NCI-H526 treated with DMSO at 0.1 percent for 48 hours (cell line): ENCODE data around the gene PVR.
"Not testable (repeated sequence)": the region's sequence is repeated elsewhere in the genome, so short reads cannot be mapped to it uniquely, and the experiment has no call there.

Experiments used
- DNase-seq: peaks from one replicate; lab custom pipeline; 2025; lab: John Stamatoyannopoulos, UW

PVR gene, protein sequence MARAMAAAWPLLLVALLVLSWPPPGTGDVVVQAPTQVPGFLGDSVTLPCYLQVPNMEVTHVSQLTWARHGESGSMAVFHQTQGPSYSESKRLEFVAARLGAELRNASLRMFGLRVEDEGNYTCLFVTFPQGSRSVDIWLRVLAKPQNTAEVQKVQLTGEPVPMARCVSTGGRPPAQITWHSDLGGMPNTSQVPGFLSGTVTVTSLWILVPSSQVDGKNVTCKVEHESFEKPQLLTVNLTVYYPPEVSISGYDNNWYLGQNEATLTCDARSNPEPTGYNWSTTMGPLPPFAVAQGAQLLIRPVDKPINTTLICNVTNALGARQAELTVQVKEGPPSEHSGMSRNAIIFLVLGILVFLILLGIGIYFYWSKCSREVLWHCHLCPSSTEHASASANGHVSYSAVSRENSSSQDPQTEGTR

DNA sequence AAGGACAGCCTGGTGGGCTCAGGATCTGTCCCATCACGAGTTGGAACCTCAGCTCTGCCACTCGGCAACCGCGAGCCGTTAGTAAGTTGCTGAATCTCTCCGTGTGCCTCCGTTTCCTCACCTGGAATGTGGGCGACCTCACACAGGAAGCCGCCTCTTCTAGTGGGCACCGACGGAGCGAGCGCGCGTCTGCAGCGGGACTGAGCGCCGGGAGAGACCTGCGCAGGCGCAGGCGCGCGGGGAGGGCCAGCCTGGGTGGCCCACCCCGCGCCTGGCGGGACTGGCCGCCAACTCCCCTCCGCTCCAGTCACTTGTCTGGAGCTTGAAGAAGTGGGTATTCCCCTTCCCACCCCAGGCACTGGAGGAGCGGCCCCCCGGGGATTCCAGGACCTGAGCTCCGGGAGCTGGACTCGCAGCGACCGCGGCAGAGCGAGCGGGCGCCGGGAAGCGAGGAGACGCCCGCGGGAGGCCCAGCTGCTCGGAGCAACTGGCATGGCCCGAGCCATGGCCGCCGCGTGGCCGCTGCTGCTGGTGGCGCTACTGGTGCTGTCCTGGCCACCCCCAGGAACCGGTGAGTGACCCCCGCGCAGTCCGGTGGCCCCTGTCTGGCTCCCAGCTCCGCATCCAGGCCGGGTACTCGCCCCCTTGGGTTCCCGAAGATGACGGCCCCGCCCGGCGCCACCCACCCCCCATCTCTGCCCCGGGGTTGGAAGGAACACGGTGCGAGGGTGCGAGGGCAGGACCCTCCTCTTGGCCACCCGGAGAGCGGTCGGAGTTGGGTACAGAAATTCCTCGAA is at the start of gene PVR:
Gene PVR (plus strand): TSS at position 306 of the 797 bp plus-strand sequence. CDS start 187 bp downstream, at position 493.
- DNase-seq = peak; percentile 54

DNA sequence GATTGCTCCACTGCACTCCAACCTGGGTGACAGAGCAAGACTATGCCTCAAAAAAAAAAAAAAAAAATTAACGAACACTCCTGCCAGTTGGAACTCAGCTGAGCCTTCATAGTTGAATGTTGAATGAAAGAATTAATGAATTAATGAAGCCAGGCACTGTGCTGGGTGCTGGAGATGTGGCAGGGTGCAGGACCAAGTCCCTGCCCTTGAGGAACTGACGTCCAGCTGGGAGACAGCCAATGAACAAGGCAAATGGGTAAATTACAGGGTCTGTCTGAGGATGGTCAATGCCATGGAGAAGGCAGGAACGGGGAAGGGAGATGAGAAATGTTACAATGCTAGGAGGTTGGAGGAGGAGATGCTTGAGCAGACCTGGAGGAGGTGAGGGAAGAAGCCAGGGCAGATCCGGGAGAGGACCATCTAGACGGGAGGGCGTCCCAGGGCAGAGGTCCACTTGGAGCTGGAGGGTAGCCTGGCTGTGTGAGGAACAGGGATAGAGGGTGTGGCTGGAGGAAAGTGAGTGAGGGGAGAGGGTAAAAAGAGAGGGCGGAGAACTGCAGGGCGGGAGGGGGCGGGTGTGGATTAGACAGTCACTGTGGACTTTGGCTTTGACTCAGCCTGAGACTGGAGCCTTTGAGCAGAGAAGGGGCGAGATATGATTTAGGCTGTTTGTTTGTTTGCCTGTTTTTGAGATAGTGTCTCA is 47.1 kb upstream of the PVR start:
- no peak for DNase-seq

DNA sequence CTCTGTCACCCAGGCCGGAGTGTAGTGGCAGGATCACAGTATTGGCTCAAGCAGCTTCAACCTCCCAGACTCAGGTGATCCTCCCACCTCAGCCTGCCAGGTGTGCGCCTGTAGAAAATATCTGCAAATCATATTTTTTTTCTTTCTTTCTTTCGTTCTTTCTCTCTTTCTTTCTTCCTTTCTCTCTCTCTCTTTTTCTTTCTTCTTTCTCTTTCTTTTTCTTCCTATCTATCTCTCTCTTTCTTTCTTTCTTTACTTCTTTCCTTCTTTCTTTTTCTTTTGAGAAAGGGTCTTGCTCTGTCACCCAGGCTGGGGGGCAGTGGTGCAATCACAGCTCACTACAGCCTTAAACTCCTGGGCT is 46.6 kb upstream of the PVR start:
- DNase-seq = no peak

DNA sequence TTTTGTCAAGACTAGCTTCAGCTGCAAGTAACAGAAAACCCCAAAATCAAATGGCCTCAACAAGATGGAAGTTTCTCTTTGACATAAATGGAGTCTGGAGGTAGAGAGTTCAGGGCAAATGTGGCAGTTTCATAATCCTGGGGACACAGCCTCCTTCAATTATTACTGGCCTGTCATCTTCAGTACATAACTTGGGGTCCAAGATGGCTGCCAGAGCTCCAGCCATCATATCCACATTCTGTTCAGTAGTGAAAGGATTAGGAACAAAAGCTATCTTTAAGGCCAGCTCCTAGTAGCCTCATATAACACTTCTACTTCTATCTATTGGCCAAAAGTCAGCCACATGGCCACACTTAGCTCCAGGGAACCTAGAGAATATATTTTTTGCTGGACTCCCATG is 45.4 kb upstream of the PVR start:
- DNase-seq = no peak

DNA sequence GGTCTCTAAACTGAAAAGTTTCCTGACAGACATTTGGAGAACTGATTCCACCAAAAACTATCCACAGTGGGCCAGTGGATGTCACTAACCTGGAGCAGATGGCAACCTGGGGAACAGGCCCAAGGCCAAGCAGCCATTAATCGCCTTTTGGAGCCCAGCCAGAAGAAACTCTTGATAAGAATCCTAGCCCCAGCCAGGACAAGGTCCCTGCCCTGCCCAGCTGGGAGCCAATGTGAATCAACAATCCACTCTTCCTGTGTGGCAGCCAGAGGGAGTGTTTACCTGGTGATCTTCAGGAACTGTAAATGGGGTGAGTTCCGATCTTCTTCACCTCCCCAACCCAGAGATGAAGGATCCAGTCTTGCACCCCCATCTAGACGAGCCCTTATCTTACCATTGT is 44.8 kb upstream of the PVR start:
- DNase-seq = no peak

DNA sequence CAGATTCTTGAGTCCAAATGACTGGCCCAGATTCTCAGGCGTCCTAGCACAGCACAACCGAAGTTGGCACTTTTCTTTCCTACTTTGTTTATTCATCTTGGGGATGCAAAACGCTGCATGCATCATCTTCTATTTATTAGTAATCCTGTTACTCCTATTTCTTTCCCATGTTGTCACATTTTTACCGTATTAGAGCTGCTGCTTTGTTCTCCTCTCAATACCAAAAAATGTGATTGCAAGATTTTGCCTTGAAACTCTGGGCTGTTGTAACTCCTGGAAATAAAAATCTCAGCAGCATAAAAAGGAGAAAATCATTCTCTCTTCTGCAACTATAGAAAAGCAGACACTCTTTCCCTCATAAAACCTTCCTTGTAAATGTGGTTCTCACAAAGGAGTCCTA is 43.2 kb upstream of the PVR start:
- DNase-seq = no peak

DNA sequence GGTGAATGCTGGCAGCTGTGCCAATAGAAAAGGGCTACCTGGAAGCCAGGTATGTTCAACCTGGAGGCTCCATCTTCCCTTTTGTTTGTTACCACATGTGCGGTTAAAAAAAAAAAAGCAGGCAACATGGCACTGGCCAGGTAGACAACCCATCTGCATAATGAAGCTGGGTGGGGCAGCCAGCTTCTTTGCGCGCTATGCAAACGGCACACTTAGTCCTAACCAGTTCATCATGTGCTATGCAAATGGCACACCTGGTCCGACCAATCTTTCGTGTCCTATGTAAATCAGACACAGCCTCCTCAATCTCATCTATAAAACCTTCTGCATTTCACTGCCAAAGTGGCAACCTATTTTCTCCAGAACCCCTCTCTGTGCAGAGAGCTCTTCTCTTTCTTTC is 41.6 kb upstream of the PVR start:
- DNase-seq = peak; percentile 98

DNA sequence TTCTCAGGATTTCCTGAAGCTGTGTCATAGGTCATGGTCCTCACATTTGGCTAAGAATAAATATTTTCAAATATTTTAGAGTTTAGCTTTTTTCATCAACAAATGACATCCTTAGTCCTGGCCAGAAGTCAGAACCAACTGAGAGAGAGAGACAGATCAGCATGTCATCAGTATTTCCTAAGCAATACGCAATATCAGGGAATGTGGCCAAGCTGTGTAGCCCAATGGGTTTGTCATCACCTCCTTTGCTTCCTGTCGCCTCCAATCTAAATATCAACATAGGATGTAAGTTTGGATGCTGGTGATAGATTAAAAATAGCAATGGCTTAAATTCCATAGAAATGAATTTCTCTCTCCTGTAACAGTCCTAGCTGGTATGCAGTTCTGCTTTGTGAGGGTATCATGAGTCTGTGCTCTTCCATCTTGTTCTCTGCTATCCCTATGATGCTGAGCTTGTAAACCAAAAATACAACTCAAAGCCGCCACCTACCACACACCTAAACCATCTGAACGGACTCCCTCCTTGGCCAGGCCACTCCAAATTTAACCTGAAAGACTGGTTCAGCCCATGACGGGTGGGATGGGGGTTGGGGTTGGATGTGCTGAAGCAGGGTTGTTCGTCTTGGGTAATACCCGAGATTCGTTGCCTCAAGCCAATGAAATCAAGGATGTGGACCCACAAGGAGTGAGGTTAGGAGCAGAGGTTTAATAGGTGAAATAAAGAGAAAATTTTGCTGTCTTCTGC is 40.3 kb upstream of the PVR start:
- peak; percentile 67 for DNase-seq

DNA sequence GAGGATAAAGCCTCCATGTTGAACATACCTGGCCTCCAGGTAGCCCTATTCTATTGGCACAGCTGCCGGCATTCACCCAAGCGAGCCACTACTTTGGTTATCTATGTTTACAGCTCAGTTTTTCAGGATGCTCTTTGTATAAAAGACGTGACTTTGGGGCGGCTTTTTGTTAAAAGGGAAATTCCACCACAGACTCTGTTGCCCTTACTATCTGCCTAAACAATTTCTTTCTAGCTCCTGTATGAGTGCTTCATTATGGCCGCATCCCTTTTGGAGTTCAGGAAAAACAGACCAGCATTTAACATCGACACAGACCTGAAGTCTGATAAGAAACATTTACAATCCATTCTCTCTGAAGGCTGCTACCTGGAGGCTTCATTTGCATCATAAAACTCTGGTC is 39.5 kb upstream of the PVR start:
- peak; percentile 87 for DNase-seq

DNA sequence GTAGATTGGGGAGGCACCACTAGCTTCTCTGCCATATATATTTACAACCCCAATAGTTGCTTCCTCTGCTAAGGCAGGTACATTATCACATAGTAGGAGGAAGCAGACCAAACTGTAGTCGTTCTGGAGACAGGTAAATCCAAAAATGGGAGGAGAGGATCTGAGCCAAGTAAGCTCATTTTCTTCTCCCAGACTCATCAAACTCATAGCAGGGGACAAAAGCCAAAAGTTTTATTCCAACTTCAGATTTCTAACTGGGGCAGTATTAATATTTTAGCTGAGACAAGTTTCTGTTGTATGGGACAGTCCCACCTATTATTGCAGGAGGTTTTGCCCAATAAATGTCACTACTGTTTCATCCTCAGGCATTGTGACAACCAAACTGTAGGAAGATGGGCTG is 38.2 kb upstream of the PVR start:
- no peak for DNase-seq

DNA sequence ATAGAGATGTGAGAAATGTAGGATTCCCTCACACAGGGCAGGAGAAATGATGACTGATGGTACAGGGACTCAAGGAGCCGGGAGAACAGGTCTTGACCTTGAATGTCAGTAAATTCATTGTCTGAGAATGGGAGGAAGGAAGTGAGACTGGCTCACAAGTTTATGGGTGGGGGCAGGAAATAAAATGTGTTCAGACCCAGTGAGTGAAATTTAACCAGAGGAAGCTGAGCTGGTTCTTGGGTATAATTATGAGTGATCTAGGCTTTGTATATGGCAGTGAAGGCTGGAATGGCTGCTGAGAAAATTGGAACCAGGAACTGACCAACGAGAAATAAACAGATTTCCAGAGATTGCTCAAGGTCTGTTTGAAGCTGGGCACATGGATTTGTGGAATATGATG is 36.7 kb upstream of the PVR start:
- DNase-seq = no peak

DNA sequence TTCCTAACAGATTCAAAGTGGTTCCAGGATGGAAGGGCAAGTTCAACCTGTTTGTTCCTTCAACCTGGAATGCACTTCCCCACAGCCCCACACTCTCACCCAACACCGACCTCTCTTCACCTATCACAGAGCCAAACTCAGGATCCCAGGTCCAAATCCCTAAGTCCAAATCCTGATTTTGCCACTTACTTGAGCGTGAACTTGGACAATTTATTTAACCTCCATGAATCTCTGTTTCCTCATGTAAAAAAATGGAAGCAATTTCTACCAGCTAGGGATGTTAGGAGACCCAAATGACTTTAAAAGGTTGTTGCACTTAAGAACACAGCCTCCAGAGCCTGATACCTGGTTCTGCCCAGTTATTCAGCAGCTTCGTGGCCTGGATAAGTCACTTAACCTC is 35.8 kb upstream of the PVR start:
- no peak for DNase-seq

DNA sequence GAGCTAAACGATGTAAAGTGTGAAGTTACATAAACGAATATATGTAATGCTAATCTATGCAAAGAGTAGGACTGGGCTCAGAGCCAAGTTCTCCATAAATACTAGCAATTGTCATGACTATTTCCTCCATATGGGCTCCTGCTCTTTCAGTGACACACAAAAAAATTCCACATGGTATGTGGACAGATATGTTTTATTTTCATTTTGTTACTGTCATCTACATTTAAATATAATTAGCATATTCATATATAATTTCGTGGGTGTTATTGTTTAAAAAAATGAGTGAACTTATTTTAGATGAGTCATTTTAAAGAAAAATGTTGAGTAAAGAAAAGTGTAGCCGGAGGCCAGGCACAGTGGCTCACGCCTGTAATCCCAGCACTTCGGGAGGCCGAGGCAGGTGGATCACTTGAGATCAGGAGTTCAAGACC is 35.3 kb upstream of the PVR start:
- DNase-seq = peak; percentile 92

DNA sequence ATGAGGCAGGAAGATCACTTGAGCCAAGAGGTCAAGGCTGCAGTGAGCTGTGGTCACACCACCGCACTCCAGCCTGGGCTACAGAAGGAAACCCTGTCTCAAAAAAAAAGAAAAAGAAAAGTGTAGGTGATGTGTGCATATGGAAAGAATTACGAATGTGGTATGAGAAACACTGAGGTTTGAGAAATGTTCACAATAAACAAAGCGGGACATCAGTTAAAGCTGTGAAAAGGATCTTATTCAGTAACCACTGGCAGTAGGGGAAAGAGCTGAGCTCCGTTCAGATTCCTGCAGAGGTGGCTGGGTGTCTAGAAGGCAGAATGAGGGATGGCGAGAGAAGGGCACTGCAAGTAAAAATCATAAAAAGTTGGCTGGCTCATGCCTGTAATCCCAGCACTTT is 34.5 kb upstream of the PVR start:
- no peak for DNase-seq

DNA sequence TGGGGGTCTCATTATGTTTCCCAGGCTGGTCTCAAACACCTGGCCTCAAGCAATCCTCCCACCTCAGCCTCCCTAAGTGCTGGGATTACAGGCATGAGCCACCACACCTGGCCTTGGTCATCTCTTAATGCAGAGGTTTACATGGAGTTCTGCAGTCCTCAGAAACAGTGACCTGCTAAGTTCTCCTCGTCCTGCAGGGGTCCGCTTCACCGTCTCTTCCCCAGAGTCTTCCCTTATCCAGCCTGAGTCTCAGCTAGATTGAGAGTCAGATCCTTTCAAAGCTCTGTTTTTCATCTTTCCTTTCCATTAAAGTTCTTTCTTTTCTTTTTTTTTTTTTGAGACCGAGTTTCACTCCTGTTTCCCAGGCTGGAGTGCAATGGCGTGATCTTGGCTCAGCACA is 33.2 kb upstream of the PVR start:
- DNase-seq = not testable (repeated sequence)

DNA sequence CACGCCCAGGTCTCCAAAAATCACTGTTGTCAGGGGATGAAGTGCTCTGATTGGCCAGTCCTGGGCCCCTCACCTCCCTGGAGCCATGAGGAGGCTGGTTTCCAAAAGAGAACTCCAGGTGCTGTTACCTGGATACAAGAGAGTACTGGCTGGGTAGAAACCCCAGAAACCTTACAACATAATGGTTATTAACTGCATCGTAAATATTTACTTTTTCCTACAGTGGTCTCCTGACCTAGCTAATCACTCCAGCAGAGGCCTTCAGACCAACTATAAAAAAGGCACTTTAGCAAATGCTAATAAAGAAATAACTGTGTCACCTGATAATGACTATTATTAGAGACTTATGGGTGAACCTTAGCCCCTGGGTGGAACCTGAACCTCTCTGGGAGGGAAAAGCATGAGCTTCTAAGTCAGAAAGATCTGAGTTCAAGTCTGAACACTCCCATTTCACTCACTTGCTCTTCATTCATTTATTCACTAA is 31.9 kb upstream of the PVR start:
- no peak for DNase-seq

DNA sequence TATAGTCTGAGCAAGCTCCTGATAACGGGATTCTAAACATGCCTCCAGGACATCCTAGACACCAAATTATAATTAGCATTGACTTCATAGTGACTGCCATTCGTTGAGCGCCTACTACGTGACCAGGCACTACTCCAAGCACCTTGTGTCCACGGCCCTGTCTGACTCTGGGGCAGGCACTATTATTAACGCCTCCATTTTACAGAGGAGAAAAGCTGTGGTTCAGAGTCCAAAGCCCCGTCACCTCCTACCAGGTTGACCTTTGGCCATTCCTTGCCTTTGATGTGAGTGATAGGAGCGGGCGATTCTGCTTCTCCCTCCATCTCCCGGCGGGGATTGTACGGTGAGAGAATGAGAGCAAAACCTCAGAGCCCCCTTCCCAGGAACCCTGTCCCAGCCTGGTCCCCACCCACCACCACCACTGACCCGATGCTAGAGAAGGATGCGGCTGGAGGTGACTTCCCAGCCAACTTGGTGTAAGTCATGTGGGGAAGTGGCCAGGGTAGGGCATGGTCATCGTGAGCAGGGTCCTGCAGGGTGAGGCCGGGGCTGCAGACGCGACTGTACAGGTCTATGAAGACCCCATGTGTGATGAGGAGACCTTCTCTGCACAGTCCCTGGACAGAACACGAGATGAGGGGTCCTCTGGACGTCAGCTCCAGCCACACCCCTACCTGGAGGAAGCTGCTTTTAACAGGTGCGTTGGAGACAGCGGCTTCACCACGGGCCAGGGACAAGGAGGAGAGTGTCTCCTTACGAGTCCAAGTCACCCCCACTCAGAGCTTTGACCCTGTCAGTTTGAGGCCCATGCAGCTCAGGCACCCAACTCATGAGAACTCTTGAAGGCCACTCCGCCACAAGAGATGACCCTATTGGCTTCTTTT is 30.2 kb upstream of the PVR start, which contains the start of gene IGSF23:
Gene IGSF23 (plus strand): TSS at position 269 of the 884 bp plus-strand sequence. CDS start 83 bp downstream, at position 352.
- DNase-seq = no peak

DNA sequence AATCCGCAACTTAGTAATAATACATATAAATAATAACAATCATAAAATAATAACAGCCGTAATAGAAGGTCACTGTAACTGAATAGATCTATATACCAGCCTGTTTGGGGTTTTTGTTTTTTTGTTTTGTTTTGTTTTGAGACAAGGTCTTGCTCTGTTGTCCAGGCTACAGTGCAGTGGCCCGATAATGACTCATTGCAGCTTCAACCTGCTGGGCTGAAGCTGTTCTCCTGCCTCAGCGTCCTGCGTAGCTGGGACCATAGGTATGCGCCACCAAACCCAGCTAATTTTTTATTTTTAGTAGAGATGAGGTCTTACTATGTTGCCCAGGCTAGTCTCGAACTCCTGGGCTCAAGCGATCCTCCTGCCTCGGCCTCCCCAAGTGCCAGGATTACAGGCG is 29.4 kb upstream of the PVR start:
- no peak for DNase-seq

DNA sequence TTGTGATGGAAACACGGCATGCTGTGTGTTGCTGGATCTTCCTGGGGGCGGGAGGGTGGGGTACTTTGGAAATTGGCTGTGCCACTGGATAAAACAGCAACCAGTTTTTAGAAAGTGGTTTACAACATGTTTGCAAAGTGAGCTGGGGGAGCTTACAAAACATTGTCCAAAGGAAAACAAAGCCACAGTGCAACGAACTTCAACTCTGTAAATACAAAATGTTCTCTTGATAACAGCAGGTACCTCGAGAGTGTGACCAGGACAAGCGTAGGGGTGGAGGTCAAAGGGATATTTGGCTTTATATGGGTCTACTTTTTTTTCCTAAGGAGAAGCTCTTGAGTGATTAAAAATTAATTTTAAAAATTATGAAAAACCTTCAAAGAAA is 27.9 kb upstream of the PVR start:
- DNase-seq = no peak

DNA sequence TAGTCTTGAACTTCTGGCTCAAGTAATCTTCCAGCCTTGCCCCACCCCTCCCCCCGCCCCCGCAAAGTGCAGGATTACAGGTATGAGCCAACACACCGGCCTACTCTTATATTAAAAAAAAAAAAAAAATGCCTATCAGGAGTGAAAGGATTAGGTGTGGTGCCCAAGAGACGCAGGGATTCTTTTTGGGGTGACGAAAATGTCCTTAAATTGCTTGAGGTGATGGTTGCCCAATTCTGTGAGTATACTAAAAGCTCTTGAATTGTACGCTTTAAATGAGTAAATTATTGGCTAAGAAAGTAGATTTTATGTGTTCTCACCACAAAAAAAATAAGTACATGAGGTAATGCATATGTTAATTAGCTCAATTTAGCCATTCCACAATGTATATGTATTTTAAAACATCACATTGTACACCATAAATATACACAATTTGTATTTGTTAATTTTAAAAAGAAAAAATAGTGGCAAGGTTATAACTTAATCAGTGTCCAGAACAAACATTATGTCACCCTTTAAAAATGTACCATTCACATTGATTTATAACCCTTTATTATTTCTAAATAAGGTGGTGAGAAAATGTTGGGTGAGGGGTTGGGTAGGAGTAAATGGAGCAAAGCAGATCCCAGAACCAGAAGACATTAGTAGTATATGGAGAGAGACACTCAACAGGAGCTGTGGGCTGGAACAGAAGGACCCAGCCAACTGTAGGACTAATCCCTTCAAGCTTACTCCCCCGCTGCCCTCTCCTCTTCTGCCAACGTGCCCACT is 26.4 kb upstream of the PVR start:
- no peak for DNase-seq
